HUES64 (cell line): Measurements from ENCODE around the gene ZBTB16.
A peak's percentile ranks its signal among the peaks of the same experiment; 100 is the strongest.

Experiments used
- H3K27ac ChIP-seq: 2 replicates; pipeline ENCODE4 v1.7.0; 2013; ENCODE audit warnings: low read depth, low read length, inconsistent platforms
- H3K27me3 ChIP-seq: 2 replicates; pipeline ENCODE4 v1.6.1; 2013; ENCODE audit warnings: mild to moderate bottlenecking, low read length; ENCODE audit not compliant: insufficient read depth
- H3K36me3 ChIP-seq: 2 replicates; pipeline ENCODE4 v1.6.1; 2013; ENCODE audit warnings: mild to moderate bottlenecking, low read length; ENCODE audit not compliant: insufficient read depth
- H3K4me1 ChIP-seq: 2 replicates; pipeline ENCODE4 v1.6.1; 2013; ENCODE audit warnings: mild to moderate bottlenecking, low read length, moderate library complexity; ENCODE audit not compliant: insufficient read depth
- H3K4me3 ChIP-seq: 2 replicates; pipeline ENCODE4 v1.5.1; 2013; ENCODE audit warnings: mild to moderate bottlenecking, low read length, moderate library complexity
- H3K9ac ChIP-seq: 2 replicates; pipeline ENCODE4 v1.6.1; 2013; ENCODE audit warnings: mild to moderate bottlenecking, low read depth, low read length
- H3K9me3 ChIP-seq: 2 replicates; pipeline ENCODE4 v1.6.1; 2013; ENCODE audit warnings: low read depth, low read length; ENCODE audit not compliant: insufficient read depth
- WGBS: fragments of 150-250, 120-280 bp; methylation state at CpG from one replicate; pipeline ENCODE4 v1.1.7; 2013; ENCODE audit warnings: missing lambda C conversion rate; 5-methylcytosine and 5-hydroxymethylcytosine counted together

The ZBTB16 gene

GRCh38 chr11:114202011-114202609 is 142.6 kb downstream of the ZBTB16 start:
- Histone ChIP-seq H3K4me3 (no peak overlapping the region), H3K4me1 (0 out of 2 replicates have a peak, but pooled peaks cover 5% of the 10 kb centered on the region), H3K9me3 (no peaks in the 10 kb centered on the region), H3K27me3 (no peaks in the 10 kb centered on the region), H3K27ac (no peak overlapping the region), H3K36me3 (no peaks in the 10 kb centered on the region), H3K9ac (no peak overlapping the region)
- 86% methylated on average over 6 of the region's 8 CpGs for WGBS

- Histone ChIP-seq H3K27me3 (no peaks in the 10 kb centered on the region), H3K27ac (no peak overlapping the region), H3K9me3 (no peaks in the 10 kb centered on the region), H3K36me3 (no peaks in the 10 kb centered on the region), H3K4me1 (peaks cover 8% of the 10 kb centered on the region), H3K9ac (no peak overlapping the region), H3K4me3 (no peak overlapping the region)
- 78% methylated on average over 3 of the region's 4 CpGs for WGBS
Observed at GRCh38 chr11:114207096-114207495, 147.6 kb downstream of the ZBTB16 start.

- Histone ChIP-seq H3K36me3 (no peaks in the 10 kb centered on the region), H3K4me1 (peaks cover 19% of the 10 kb centered on the region), H3K4me3 (no peak overlapping the region), H3K27ac (no peak overlapping the region), H3K9me3 (no peaks in the 10 kb centered on the region), H3K9ac (no peak overlapping the region), H3K27me3 (no peaks in the 10 kb centered on the region)
- 94% methylated on average over 2 of the region's 2 CpGs for WGBS
Observed at GRCh38 chr11:114208377-114208776, 148.9 kb downstream of the ZBTB16 start.

GRCh38 chr11:114209343-114209742 is 149.8 kb downstream of the ZBTB16 start:
- Histone ChIP-seq H3K4me1 (peaks cover 19% of the 10 kb centered on the region), H3K27ac (peak overlapping the region; percentile 73; the same call in 1 of the 2 replicates), H3K9ac (no peak overlapping the region), H3K4me3 (no peak overlapping the region), H3K36me3 (no peaks in the 10 kb centered on the region), H3K27me3 (no peaks in the 10 kb centered on the region), H3K9me3 (no peaks in the 10 kb centered on the region)
- 68% methylated on average over 2 of the region's 2 CpGs for WGBS

- WGBS = 83% methylated on average over 8 of the region's 9 CpGs
Observed at GRCh38 chr11:114209904-114210303, 150.4 kb downstream of the ZBTB16 start.

GRCh38 chr11:114211444-114212121 is 152.1 kb downstream of the ZBTB16 start:
- no peak overlapping the region for H3K9ac ChIP-seq
- H3K4me1 ChIP-seq = peaks cover 19% of the 10 kb centered on the region
- no peak overlapping the region for H3K4me3 ChIP-seq
- WGBS = 75% methylated on average over 20 of the region's 20 CpGs
- H3K27ac ChIP-seq = peak overlapping the region; percentile 16; the same call in 1 of the 2 replicates
- H3K27me3 ChIP-seq = no peaks in the 10 kb centered on the region
- no peaks in the 10 kb centered on the region for H3K9me3 ChIP-seq
- no peaks in the 10 kb centered on the region for H3K36me3 ChIP-seq

More at GRCh38 chr11:114209904-114210303, 150.4 kb downstream of the ZBTB16 start:
- no peaks in the 10 kb centered on the region for H3K27me3 ChIP-seq
- no peak overlapping the region for H3K9ac ChIP-seq
- no peak overlapping the region for H3K4me3 ChIP-seq
- no peaks in the 10 kb centered on the region for H3K9me3 ChIP-seq
- no peaks in the 10 kb centered on the region for H3K36me3 ChIP-seq
- H3K27ac ChIP-seq = peak overlapping the region; percentile 73; the same call in 1 of the 2 replicates
- peaks cover 19% of the 10 kb centered on the region for H3K4me1 ChIP-seq

GRCh38 chr11:114213622-114214021 is 154.1 kb downstream of the ZBTB16 start:
- WGBS = 100% methylated on average over 1 of the region's 2 CpGs
- H3K9ac ChIP-seq = no peak overlapping the region
- H3K36me3 ChIP-seq = no peaks in the 10 kb centered on the region
- no peaks in the 10 kb centered on the region for H3K9me3 ChIP-seq
- H3K4me1 ChIP-seq = peaks cover 19% of the 10 kb centered on the region
- no peak overlapping the region for H3K4me3 ChIP-seq
- no peaks in the 10 kb centered on the region for H3K27me3 ChIP-seq
- no peak overlapping the region for H3K27ac ChIP-seq

GRCh38 chr11:114215428-114215827 is 155.9 kb downstream of the ZBTB16 start:
- Histone ChIP-seq H3K36me3 (no peaks in the 10 kb centered on the region), H3K4me1 (peaks cover 19% of the 10 kb centered on the region), H3K4me3 (no peak overlapping the region), H3K27ac (no peak overlapping the region), H3K9me3 (no peaks in the 10 kb centered on the region), H3K27me3 (no peaks in the 10 kb centered on the region), H3K9ac (no peak overlapping the region)
- WGBS = 90% methylated on average over 3 of the region's 3 CpGs

- H3K4me1 ChIP-seq = peaks cover 19% of the 10 kb centered on the region
- no peak overlapping the region for H3K9ac ChIP-seq
- 93% methylated on average over 6 of the region's 6 CpGs for WGBS
- H3K36me3 ChIP-seq = no peaks in the 10 kb centered on the region
- no peaks in the 10 kb centered on the region for H3K9me3 ChIP-seq
- no peaks in the 10 kb centered on the region for H3K27me3 ChIP-seq
- H3K4me3 ChIP-seq = no peak overlapping the region
- H3K27ac ChIP-seq = no peak overlapping the region
Observed at GRCh38 chr11:114215871-114216795, 156.6 kb downstream of the ZBTB16 start.

GRCh38 chr11:114216796-114217180 is 157.3 kb downstream of the ZBTB16 start:
- Histone ChIP-seq H3K4me1 (peaks cover 13% of the 10 kb centered on the region), H3K9me3 (no peaks in the 10 kb centered on the region), H3K4me3 (no peak overlapping the region), H3K9ac (no peak overlapping the region), H3K27ac (no peak overlapping the region), H3K36me3 (no peaks in the 10 kb centered on the region), H3K27me3 (no peaks in the 10 kb centered on the region)
- 87% methylated on average over 2 of the region's 2 CpGs for WGBS

- WGBS = 87% methylated on average over 3 of the region's 3 CpGs
Observed at GRCh38 chr11:114218508-114218907, 159.0 kb downstream of the ZBTB16 start.

More at GRCh38 chr11:114218508-114218907, 159.0 kb downstream of the ZBTB16 start:
- Histone ChIP-seq H3K9ac (no peak overlapping the region), H3K4me1 (no peaks in the 10 kb centered on the region; the same call in 1 of the 2 replicates), H3K9me3 (no peaks in the 10 kb centered on the region), H3K27me3 (no peaks in the 10 kb centered on the region), H3K4me3 (no peak overlapping the region), H3K27ac (no peak overlapping the region), H3K36me3 (no peaks in the 10 kb centered on the region)
